HL-60/S4 treated with retinoic acid at 250 ng/mL for 4 days and 3 days (cell line): ENCODE measurements around the gene LYPD3.
"Not testable (repeated sequence)": the region's sequence is repeated elsewhere in the genome, so short reads cannot be mapped to it uniquely, and the experiment has no call there.

Experiments used
- in situ Hi-C: fragments of 300-500 bp; cut with MboI; formaldehyde crosslinking; loops from 2 replicates; pipeline ENCODE4 v1.7.0; 2022; ENCODE audit warnings: low sequenced_read_pairs

Gene LYPD3

GRCh38 chr19:43462785-43463380 is 2.5 kb downstream of the LYPD3 start:
- in situ Hi-C loops: no loop called here

GRCh38 chr19:43462383-43462782 is 3.0 kb downstream of the LYPD3 start:
- in situ Hi-C loops: no loop called here

- in situ Hi-C loops: no loop called here
Measured at GRCh38 chr19:43461303-43461702, 4.1 kb downstream of the LYPD3 start.

GRCh38 chr19:43460362-43461016 is 4.9 kb downstream of the LYPD3 start:
- in situ Hi-C loops: no loop called here

GRCh38 chr19:43457809-43458208 is 7.6 kb downstream of the LYPD3 start:
- in situ Hi-C loops: no loop called here

- in situ Hi-C loops: no loop called here
Measured at GRCh38 chr19:43455321-43456113, 9.9 kb downstream of the LYPD3 start.

- in situ Hi-C loops: no loop called here
Measured at GRCh38 chr19:43454031-43454430, 11.4 kb downstream of the LYPD3 start.

- in situ Hi-C loops: no loop called here
Measured at GRCh38 chr19:43452582-43452981, 12.8 kb downstream of the LYPD3 start.

GRCh38 chr19:43450545-43450997 is 14.8 kb downstream of the LYPD3 start:
- in situ Hi-C loops: no loop called here

GRCh38 chr19:43447655-43448054 is 17.8 kb downstream of the LYPD3 start:
- in situ Hi-C loops: loop anchor here (5.0 kb wide), 1 partner anchor 75 kb away; no protein-coding TSS in a partner anchor

- in situ Hi-C loops: loop anchor here (5.0 kb wide), 1 partner anchor 75 kb away; no protein-coding TSS in a partner anchor
Measured at GRCh38 chr19:43446746-43447489, 18.5 kb downstream of the LYPD3 start.

GRCh38 chr19:43445426-43445825 is 20.0 kb downstream of the LYPD3 start:
- in situ Hi-C loops: loop anchor here (5.0 kb wide), 1 partner anchor 77 kb away; no protein-coding TSS in a partner anchor

- in situ Hi-C loops: loop anchor here (5.0 kb wide), 1 partner anchor 78 kb away; no protein-coding TSS in a partner anchor
Measured at GRCh38 chr19:43444531-43445287, 20.7 kb downstream of the LYPD3 start.

- in situ Hi-C loops: not testable (repeated sequence)
Measured at GRCh38 chr19:43444091-43444490, 21.3 kb downstream of the LYPD3 start.

- in situ Hi-C loops: no loop called here
Measured at GRCh38 chr19:43441716-43442115, 23.7 kb downstream of the LYPD3 start.

- in situ Hi-C loops: no loop called here
Measured at GRCh38 chr19:43439709-43440063, 25.7 kb downstream of the LYPD3 start.

GRCh38 chr19:43439032-43439708 is 26.2 kb downstream of the LYPD3 start:
- in situ Hi-C loops: no loop called here

- in situ Hi-C loops: no loop called here
Measured at GRCh38 chr19:43438291-43439031, 26.9 kb downstream of the LYPD3 start.

- in situ Hi-C loops: no loop called here
Measured at GRCh38 chr19:43437712-43438111, 27.7 kb downstream of the LYPD3 start.
